CD4-positive, CD25-positive, alpha-beta regulatory T cell (primary cell): ENCODE measurements around the gene HIBADH. TPM values are rescaled to one million over a fixed set of nuclear protein-coding genes. Genes with fewer than 3 reads are reported as not detected.

Experiments used
- ATAC-seq, 2 donors: fragments of 150-1000 bp; cut with Tn5 transposase; one replicate each; pipeline ENCODE4 v1.10.0; 2021; ENCODE audit warnings: low read depth in 2 of 2, moderate number of reproducible peaks in 2 of 2, moderate library complexity in 1 of 2
- DNase-seq, 3 donors: peaks; one replicate each; pipeline versions ENCODE4 v3.0.0 to v3.0.0-alpha.2; 2012 to 2022; ENCODE audit warnings: mixed read lengths in 1 of 3
- H3K27ac ChIP-seq: one replicate; pipeline ENCODE4 v1.7.0; 2013; ENCODE audit warnings: mild to moderate bottlenecking, low read length; ENCODE audit not compliant: insufficient read depth, poor library complexity, severe bottlenecking
- H3K27me3 ChIP-seq: one replicate; pipeline ENCODE4 v1.7.0; 2013; ENCODE audit warnings: low read length; ENCODE audit not compliant: control insufficient read depth, insufficient read depth
- H3K36me3 ChIP-seq: one replicate; pipeline ENCODE4 v1.7.0; 2013; ENCODE audit warnings: mild to moderate bottlenecking, low read length, moderate library complexity; ENCODE audit not compliant: control insufficient read depth, insufficient read depth
- H3K4me1 ChIP-seq: 2 replicates; pipeline ENCODE4 v1.7.0; 2013; ENCODE audit warnings: mild to moderate bottlenecking, low read length; ENCODE audit not compliant: insufficient read depth, control insufficient read depth, poor library complexity, severe bottlenecking
- H3K4me3 ChIP-seq: one replicate; pipeline ENCODE4 v1.7.0; 2013; ENCODE audit warnings: low read depth, mild to moderate bottlenecking, low read length, moderate library complexity
- H3K9me3 ChIP-seq, 2 experiments: 1 replicate in 1 of 2; 2 replicates in 1 of 2; pipeline ENCODE4 v1.7.0; 2013; ENCODE audit warnings: low read length in 2 of 2, mild to moderate bottlenecking in 1 of 2, moderate library complexity in 1 of 2; ENCODE audit not compliant: control insufficient read depth in 2 of 2
- H3K27ac Mint-ChIP-seq, 3 donors: one replicate each; pipeline ENCODE4 v1.8.0; 2020 to 2022; ENCODE audit warnings: mild to moderate bottlenecking in 3 of 3, mixed read lengths in 3 of 3, moderate library complexity in 2 of 3
- H3K27me3 Mint-ChIP-seq: one replicate; pipeline ENCODE4 v1.8.0; 2022; ENCODE audit warnings: mild to moderate bottlenecking, mixed read lengths
- H3K36me3 Mint-ChIP-seq: one replicate; pipeline ENCODE4 v1.8.0; 2020; ENCODE audit warnings: mixed read lengths
- H3K4me1 Mint-ChIP-seq, 4 donors: one replicate each; pipeline ENCODE4 v1.8.0; 2020 to 2022; ENCODE audit warnings: mixed read lengths in 4 of 4, mild to moderate bottlenecking in 1 of 4
- H3K4me3 Mint-ChIP-seq, 4 donors: one replicate each; pipeline ENCODE4 v1.8.0; 2020 to 2022; ENCODE audit warnings: mild to moderate bottlenecking in 4 of 4, mixed read lengths in 4 of 4, moderate library complexity in 3 of 4
- H3K9me3 Mint-ChIP-seq, 7 donors: one replicate each; pipeline ENCODE4 v1.8.0; 2020 to 2022; ENCODE audit warnings: mixed read lengths in 7 of 7, mild to moderate bottlenecking in 3 of 7, moderate library complexity in 2 of 7
- polyA plus RNA-seq, 4 donors: library from polyadenylated mRNA; unstranded; fragments of 300-500 nt; fragmentation: Illumina TruSeq; gene quantifications; one replicate each; pipeline ENCODE4 v1.2.3, GENCODE V29; 2021
- total RNA-seq: library from RNA; stranded (reverse); gene quantifications from one replicate; pipeline ENCODE4 v1.2.3, GENCODE V29; 2022

The HIBADH gene
- total and polyA plus RNA-seq, 5 donors from 2014 or later = 6.1 to 33.0 (median 26.9) TPM

DNA sequence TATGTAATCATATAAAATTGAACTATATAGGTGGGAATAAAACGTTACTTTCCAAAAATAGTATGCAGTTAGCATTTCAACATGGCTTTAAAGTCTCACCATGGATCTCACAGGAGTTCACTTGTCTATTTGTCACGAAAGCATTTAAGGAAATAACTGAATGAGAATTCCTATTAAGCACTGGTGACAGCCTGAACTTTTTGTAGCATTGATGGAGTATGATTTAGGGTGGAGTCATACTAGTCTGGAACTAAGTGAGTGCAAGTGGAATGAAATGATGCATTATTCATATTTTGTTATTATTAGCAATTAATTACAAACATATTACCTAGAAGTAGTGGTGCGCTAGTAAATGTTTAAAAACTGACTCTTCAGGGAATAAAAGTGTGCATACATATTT, 26.0 kb upstream of the HIBADH start:
- no peaks in the 10 kb centered on the region for H3K4me1 Mint-ChIP-seq
- H3K4me1 ChIP-seq = no peaks in the 10 kb centered on the region
- H3K27ac Mint-ChIP-seq = no peak overlapping the region
- H3K36me3 ChIP-seq = no peaks in the 10 kb centered on the region
- no peak for DNase-seq
- no peak for ATAC-seq
- H3K9me3 ChIP-seq = no peaks in the 10 kb centered on the region
- no peaks in the 10 kb centered on the region for H3K36me3 Mint-ChIP-seq
- no peak overlapping the region for H3K4me3 Mint-ChIP-seq
- peaks cover 4% of the 10 kb centered on the region for H3K27me3 ChIP-seq
- H3K27me3 Mint-ChIP-seq = peaks cover 23% of the 10 kb centered on the region
- H3K4me3 ChIP-seq = no peak overlapping the region
- no peak overlapping the region for H3K27ac ChIP-seq
- peaks cover 0 to 5% (median 3%) of the 10 kb centered on the region in 7 donors for H3K9me3 Mint-ChIP-seq

DNA sequence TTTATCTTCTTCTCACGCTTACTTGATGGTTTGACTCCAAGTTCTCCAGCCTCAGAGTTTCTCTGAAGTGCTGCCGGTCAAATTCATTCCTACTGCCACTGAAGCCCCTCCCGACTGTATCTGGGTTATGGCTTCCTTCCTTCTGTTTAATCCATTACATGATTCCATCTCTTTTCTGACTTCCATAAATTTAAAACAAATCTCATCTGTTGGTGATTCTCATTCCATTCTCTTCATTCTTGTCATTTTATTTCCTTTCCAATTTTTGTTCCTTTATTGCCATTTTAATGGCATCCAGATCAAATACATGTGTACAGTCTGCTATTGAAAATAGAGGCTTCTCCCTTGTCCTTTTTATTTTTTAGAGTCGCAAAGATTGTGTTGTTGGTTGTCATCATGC, 25.4 kb upstream of the HIBADH start:
- Mint-ChIP-seq H3K36me3 (no peaks in the 10 kb centered on the region), H3K9me3 (peaks cover 0 to 5% (median 3%) of the 10 kb centered on the region in 7 donors), H3K4me3 (no peak overlapping the region), H3K4me1 (no peaks in the 10 kb centered on the region), H3K27me3 (peaks cover 21% of the 10 kb centered on the region), H3K27ac (no peak overlapping the region)
- ATAC-seq = no peak
- H3K9me3 ChIP-seq = no peaks in the 10 kb centered on the region
- no peaks in the 10 kb centered on the region for H3K4me1 ChIP-seq
- H3K4me3 ChIP-seq = no peak overlapping the region
- peaks cover 4% of the 10 kb centered on the region for H3K27me3 ChIP-seq
- no peak for DNase-seq
- H3K27ac ChIP-seq = no peak overlapping the region
- H3K36me3 ChIP-seq = no peaks in the 10 kb centered on the region

GRCh38 chr7:27686315-27686714, 23.6 kb upstream of the HIBADH start:
- peaks cover 19% of the 10 kb centered on the region for H3K27me3 Mint-ChIP-seq

DNA sequence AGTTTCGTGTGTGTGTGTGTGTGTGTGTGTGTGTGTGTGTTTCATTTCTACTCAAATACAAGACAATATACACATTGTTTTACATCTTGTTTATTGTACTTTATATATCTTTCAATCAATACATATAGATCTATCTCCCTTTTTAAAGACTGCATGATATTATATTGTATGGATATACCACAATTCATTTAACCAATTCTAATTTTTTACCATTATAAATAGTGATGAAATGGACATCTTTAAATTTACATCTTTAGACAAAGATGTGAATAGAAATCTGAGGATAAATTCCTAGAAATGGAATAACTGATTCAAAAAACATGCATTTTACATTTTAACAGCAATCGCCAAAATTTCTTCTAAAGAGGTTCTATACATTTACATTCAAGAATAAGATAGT, 23.2 kb upstream of the HIBADH start:
- no peak overlapping the region for H3K27ac Mint-ChIP-seq
- no peaks in the 10 kb centered on the region for H3K36me3 Mint-ChIP-seq
- H3K4me3 Mint-ChIP-seq = no peak overlapping the region

More at GRCh38 chr7:27686315-27686714, 23.6 kb upstream of the HIBADH start:
- Histone ChIP-seq H3K36me3 (no peaks in the 10 kb centered on the region), H3K4me1 (no peaks in the 10 kb centered on the region), H3K4me3 (no peak overlapping the region), H3K9me3 (no peaks in the 10 kb centered on the region), H3K27me3 (peaks cover 4% of the 10 kb centered on the region), H3K27ac (no peak overlapping the region)
- DNase-seq (no peak), ATAC-seq (no peak)
- Mint-ChIP-seq H3K36me3 (no peaks in the 10 kb centered on the region), H3K27ac (no peak overlapping the region), H3K4me1 (no peaks in the 10 kb centered on the region), H3K4me3 (no peak overlapping the region), H3K9me3 (peaks cover 0 to 5% (median 3%) of the 10 kb centered on the region in 7 donors)

GRCh38 chr7:27685209-27685608, 22.5 kb upstream of the HIBADH start:
- H3K36me3 Mint-ChIP-seq = no peaks in the 10 kb centered on the region
- no peak for ATAC-seq
- no peak for DNase-seq
- no peaks in the 10 kb centered on the region for H3K4me1 ChIP-seq
- peaks cover 4% of the 10 kb centered on the region for H3K27me3 ChIP-seq
- no peaks in the 10 kb centered on the region for H3K4me1 Mint-ChIP-seq
- no peak overlapping the region for H3K27ac Mint-ChIP-seq
- no peak overlapping the region for H3K4me3 ChIP-seq
- no peak overlapping the region for H3K27ac ChIP-seq
- peaks cover 0 to 5% (median 3%) of the 10 kb centered on the region in 7 donors for H3K9me3 Mint-ChIP-seq
- no peaks in the 10 kb centered on the region for H3K36me3 ChIP-seq
- peaks cover 19% of the 10 kb centered on the region for H3K27me3 Mint-ChIP-seq
- no peaks in the 10 kb centered on the region for H3K9me3 ChIP-seq
- no peak overlapping the region for H3K4me3 Mint-ChIP-seq

More for the DNA sequence above, 23.2 kb upstream of the HIBADH start:
- Histone ChIP-seq H3K27me3 (peaks cover 4% of the 10 kb centered on the region), H3K9me3 (no peaks in the 10 kb centered on the region), H3K4me3 (no peak overlapping the region), H3K27ac (no peak overlapping the region), H3K4me1 (no peaks in the 10 kb centered on the region), H3K36me3 (no peaks in the 10 kb centered on the region)
- H3K9me3 Mint-ChIP-seq = peaks cover 0 to 5% (median 3%) of the 10 kb centered on the region in 7 donors
- H3K4me1 Mint-ChIP-seq = no peaks in the 10 kb centered on the region
- DNase-seq = no peak
- no peak for ATAC-seq
- H3K27me3 Mint-ChIP-seq = peaks cover 19% of the 10 kb centered on the region

- H3K27me3 Mint-ChIP-seq = peaks cover 17% of the 10 kb centered on the region
- H3K4me1 ChIP-seq = no peaks in the 10 kb centered on the region
- no peak overlapping the region for H3K4me3 ChIP-seq
- H3K4me1 Mint-ChIP-seq = no peaks in the 10 kb centered on the region
- no peaks in the 10 kb centered on the region for H3K36me3 Mint-ChIP-seq
- H3K27ac ChIP-seq = no peak overlapping the region
- H3K27ac Mint-ChIP-seq = no peak overlapping the region
- peaks cover 0 to 5% (median 3%) of the 10 kb centered on the region in 7 donors for H3K9me3 Mint-ChIP-seq
- DNase-seq (no peak), ATAC-seq (no peak)
- peaks cover 4% of the 10 kb centered on the region for H3K27me3 ChIP-seq
- H3K4me3 Mint-ChIP-seq = no peak overlapping the region
- H3K9me3 ChIP-seq = no peaks in the 10 kb centered on the region
- no peaks in the 10 kb centered on the region for H3K36me3 ChIP-seq
Measured at GRCh38 chr7:27684491-27684890, 21.8 kb upstream of the HIBADH start.

- no peak for DNase-seq
- Mint-ChIP-seq H3K4me3 (no peak overlapping the region), H3K9me3 (no peaks in the 10 kb centered on the region), H3K4me1 (no peaks in the 10 kb centered on the region), H3K27me3 (no peaks in the 10 kb centered on the region), H3K27ac (no peak overlapping the region), H3K36me3 (no peaks in the 10 kb centered on the region)
- H3K27ac ChIP-seq = no peak overlapping the region
- H3K27me3 ChIP-seq = peaks cover 2% of the 10 kb centered on the region
- ATAC-seq = no peak
- no peak overlapping the region for H3K4me3 ChIP-seq
- H3K9me3 ChIP-seq = no peaks in the 10 kb centered on the region
- no peaks in the 10 kb centered on the region for H3K4me1 ChIP-seq
- H3K36me3 ChIP-seq = no peaks in the 10 kb centered on the region
Measured at GRCh38 chr7:27680610-27681009, 17.9 kb upstream of the HIBADH start.

GRCh38 chr7:27678617-27679260, 16.1 kb upstream of the HIBADH start:
- Mint-ChIP-seq H3K27me3 (no peaks in the 10 kb centered on the region), H3K4me1 (no peaks in the 10 kb centered on the region), H3K27ac (no peak overlapping the region), H3K36me3 (no peaks in the 10 kb centered on the region), H3K9me3 (no peaks in the 10 kb centered on the region), H3K4me3 (no peak overlapping the region)
- Histone ChIP-seq H3K27ac (no peak overlapping the region), H3K9me3 (no peaks in the 10 kb centered on the region), H3K4me3 (no peak overlapping the region), H3K4me1 (no peaks in the 10 kb centered on the region), H3K27me3 (peaks cover 2% of the 10 kb centered on the region), H3K36me3 (no peaks in the 10 kb centered on the region)
- ATAC-seq (no peak), DNase-seq (no peak)
